Activated naive CD4-positive, alpha-beta T cell treated with anti-CD3 and anti-CD28 coated beads, Interleukin-2, amount 10 ng/mL, durations not matched to agents 7 days and 5 days (primary cell): ENCODE results near the gene ZNF335.
"Not testable (repeated sequence)": the region's sequence is repeated elsewhere in the genome, so short reads cannot be mapped to it uniquely, and the experiment has no call there.

Source experiments
- CTCF ChIA-PET: fragments of 350-600 bp; sonication (Branson Sonifier 250); formaldehyde crosslinking; loops from one replicate; lab custom pipeline; 2021; ENCODE audit warnings: antibody characterized with exemption; lab: Charles Lee
- DNase-seq: peaks from one replicate; pipeline ENCODE4 v3.0.0-alpha.2; 2020
- H3K27ac Mint-ChIP-seq: one replicate; pipeline ENCODE4 v1.8.0; 2021; ENCODE audit warnings: mild to moderate bottlenecking, moderate library complexity, mixed read lengths
- H3K27me3 Mint-ChIP-seq: one replicate; pipeline ENCODE4 v1.8.0; 2021; ENCODE audit warnings: mild to moderate bottlenecking, mixed read lengths
- H3K36me3 Mint-ChIP-seq: one replicate; pipeline ENCODE4 v1.8.0; 2021; ENCODE audit warnings: mixed read lengths
- H3K4me1 Mint-ChIP-seq: one replicate; pipeline ENCODE4 v1.8.0; 2021; ENCODE audit warnings: mixed read lengths
- H3K4me3 Mint-ChIP-seq: one replicate; pipeline ENCODE4 v1.8.0; 2021; ENCODE audit warnings: mild to moderate bottlenecking, moderate library complexity, mixed read lengths
- H3K9me3 Mint-ChIP-seq: one replicate; pipeline ENCODE4 v1.8.0; 2021; ENCODE audit warnings: mixed read lengths

Gene ZNF335

DNA sequence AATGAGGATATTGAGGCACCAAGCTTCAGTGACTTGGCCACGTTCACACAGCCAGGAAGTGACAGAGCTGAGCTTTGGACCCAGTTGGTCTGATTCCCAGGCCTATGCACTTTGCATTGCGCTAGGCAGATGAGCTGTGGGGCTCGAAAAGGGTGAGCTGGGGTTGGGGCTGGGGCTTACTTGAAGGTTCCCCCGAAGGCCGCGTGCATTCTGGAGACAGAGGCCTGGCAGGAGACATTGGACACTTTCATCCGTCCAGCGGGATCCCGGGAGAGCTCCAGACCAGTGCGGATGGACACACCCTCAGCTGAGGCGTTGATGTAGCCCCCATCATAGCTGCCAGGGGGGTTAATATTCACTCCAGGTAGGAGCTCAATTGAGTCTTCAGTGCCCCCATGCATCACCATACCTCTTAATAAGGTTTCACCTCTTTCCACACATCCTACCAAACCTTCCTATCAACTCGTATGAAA lies 62.6 kb downstream of the ZNF335 start:
- Mint-ChIP-seq H3K4me3 (no peak overlapping the region), H3K9me3 (no peaks in the 10 kb centered on the region), H3K27me3 (peaks cover 41% of the 10 kb centered on the region), H3K27ac (no peak overlapping the region), H3K36me3 (no peaks in the 10 kb centered on the region), H3K4me1 (peaks cover 20% of the 10 kb centered on the region)
- CTCF ChIA-PET, result interaction anchor here (1.0 to 1.5 kb wide), 2 partner anchors 19 to 60 kb away, joined by 3 to 5 read pairs; partner anchors contain the start of genes CTSA and NEURL2
- no peak for DNase-seq

DNA sequence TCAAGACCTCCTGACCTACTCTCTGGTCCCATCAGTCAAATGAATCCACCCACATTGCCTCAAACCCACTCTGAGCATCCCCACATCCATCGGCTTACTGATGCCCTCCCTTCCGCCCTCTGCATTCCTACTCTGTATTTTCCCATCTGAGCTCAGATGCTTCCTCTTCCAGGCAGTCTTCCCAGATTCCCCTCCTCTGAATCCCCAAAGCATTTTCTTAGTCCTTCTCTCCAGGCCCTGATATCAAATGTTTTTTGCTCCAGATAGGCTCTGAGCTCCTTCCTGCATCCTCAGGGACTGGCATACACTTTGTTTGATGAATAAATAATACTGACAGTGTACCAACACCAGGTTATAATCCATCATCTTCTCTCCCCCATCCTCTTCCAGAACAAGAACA lies 63.9 kb downstream of the ZNF335 start:
- CTCF ChIA-PET, result no interaction called here
- no peak for DNase-seq
- Mint-ChIP-seq H3K4me3 (no peak overlapping the region), H3K9me3 (no peaks in the 10 kb centered on the region), H3K4me1 (peaks cover 19% of the 10 kb centered on the region), H3K27ac (no peak overlapping the region), H3K36me3 (no peaks in the 10 kb centered on the region), H3K27me3 (peaks cover 33% of the 10 kb centered on the region)

DNA sequence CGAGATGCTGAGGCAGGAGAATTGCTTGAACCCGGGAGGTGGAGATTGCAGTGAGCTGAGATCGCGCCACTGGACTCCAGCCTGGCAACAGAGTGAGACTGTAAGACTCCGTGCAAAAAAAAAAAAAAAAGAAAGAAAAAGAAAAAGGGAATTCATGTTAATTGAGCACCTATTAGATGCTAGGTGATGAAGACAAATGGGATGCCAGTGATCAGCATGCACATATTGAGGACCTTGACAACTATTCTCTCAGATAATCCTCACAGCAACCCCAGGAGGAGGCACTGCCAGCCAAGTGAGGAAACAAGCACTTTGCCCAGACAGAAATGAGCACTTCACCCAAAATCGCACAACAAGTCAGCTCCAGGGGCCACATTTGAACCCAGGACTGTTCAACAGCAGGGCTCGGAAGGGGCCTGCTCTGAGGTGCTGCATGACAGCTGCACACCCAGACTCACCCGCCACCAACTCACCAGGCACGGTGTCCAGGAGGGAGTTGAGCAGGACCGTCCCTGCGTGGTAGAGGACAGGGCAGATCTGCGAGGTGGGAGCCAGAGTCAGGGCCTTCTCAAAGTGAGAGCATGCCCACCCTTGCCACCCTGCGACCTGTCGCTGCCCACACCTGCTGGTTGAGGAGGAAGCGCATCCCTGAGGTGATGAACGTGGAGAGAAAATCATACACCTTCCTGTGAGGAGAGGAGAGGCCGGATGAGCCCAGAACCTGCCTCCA lies 64.6 kb downstream of the ZNF335 start:
- Mint-ChIP-seq H3K9me3 (no peaks in the 10 kb centered on the region), H3K4me3 (no peak overlapping the region), H3K27me3 (peaks cover 26% of the 10 kb centered on the region), H3K36me3 (no peaks in the 10 kb centered on the region), H3K27ac (no peak overlapping the region), H3K4me1 (peaks cover 16% of the 10 kb centered on the region)
- no peak for DNase-seq
- CTCF ChIA-PET, result no interaction called here

DNA sequence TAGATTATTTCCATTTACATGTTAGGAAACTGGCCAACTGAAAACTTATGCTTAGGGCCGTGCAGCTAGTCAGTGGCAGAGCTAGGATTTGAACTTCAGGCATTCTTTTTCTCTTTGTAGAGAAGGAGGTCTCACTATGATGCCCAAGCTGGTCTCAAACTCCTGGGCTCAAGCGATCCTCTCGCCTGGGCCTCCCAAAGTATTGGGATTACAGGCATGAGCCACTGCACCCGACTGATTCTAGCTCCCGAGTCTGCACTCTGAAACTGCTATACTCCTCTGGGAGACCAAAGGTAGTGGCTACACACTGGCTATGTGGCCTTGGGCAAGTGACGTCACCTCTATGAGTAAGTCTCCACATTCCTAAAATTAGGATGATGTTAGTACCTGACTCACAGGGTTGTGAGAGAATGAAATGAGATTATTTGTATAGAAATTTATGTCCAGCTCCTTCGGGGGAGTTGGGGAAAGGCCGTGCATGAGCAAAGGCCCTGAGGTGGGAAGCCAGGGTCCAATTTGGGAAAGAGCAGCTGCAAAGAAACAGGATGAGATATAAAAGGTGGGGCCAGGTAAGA lies 66.4 kb downstream of the ZNF335 start:
- H3K27ac Mint-ChIP-seq, result no peak overlapping the region
- H3K9me3 Mint-ChIP-seq, result no peaks in the 10 kb centered on the region
- DNase-seq, result no peak
- CTCF ChIA-PET, result interaction anchor here (0.5 to 1.6 kb wide), 3 partner anchors 15 to 445 kb away, joined by 3 read pairs; partner anchors contain the start of genes NEURL2 and ZSWIM1
- H3K4me3 Mint-ChIP-seq, result no peak overlapping the region
- H3K36me3 Mint-ChIP-seq, result no peaks in the 10 kb centered on the region
- H3K4me1 Mint-ChIP-seq, result peaks cover 2% of the 10 kb centered on the region
- peaks cover 8% of the 10 kb centered on the region for H3K27me3 Mint-ChIP-seq

DNA sequence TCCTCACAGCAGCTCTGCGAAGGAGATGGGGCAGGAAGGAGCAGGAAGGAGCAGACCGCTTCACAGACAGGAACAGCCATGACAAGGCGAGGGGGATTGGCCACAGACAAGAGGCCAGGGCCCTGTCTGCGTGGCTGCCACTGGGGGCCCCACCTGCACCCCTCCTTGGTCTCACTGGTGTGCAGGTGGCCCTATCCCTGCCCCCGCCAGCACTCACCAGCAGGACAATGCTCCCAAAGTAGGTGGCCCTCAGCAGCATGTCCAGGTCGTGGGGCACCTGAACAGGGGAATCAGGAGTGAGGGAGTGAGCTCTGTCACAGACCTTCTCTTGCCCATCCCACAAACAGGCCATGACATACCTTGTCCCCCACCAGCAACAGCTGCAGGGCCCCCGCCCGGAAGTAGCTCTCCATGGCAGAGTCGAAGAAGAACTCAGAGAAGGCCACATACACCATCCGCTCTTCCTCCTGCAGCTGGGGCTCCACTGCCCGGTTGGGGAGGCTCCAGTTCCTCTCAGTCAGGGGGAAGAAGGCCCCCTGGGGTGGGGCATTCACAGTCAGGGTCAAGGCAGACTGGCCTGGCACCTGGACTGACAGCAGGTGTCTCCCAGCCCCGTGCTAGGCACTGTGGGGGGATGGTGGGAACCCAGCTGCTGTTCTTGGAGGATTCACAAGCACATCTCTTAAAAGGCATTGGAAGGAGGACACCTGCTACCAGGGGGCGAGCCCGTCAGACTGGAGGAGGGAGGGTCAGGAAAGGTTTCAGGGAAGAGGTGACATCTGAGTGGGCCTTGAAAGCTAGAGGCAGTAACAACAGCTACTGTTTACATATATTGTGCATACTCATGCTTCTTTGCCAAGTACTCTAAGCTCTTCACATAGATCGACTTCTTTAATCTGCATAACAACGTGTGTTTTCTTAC lies 67.2 kb downstream of the ZNF335 start:
- CTCF ChIA-PET, result interaction anchor here (1.4 to 1.6 kb wide), 2 partner anchors 14 to 23 kb away, joined by 3 read pairs; partner anchors contain the start of genes NEURL2 and ZSWIM1
- Mint-ChIP-seq H3K9me3 (no peaks in the 10 kb centered on the region), H3K27me3 (peaks cover 6% of the 10 kb centered on the region), H3K27ac (no peak overlapping the region), H3K4me3 (no peak overlapping the region), H3K4me1 (no peaks in the 10 kb centered on the region), H3K36me3 (no peaks in the 10 kb centered on the region)
- DNase-seq, result no peak

DNA sequence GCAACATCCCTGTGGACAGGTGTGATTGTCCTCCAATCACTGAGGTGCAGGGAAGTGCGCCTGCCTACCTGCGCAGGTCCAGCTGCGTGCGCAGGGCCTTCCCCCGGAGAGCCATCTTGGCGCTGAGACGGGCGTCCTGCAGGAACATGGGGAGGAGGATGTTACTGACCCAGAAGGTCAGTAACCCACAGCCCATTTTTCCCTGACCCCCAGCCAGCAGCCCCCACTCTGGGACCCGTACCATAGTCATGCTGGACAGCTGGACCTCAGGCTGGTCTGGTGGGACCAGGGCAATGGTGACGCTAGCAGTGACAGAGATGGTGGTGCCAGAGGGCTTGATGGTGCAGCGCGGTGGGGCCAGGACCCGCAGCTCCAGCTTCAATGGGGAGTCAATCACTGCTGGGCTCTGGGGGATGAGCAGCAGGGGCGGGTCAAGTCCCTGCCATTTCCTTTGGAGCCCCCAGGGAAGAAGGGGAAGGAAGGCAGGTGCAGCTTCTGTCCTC lies 69.8 kb downstream of the ZNF335 start:
- H3K27me3 Mint-ChIP-seq, result peaks cover 6% of the 10 kb centered on the region
- CTCF ChIA-PET, result no interaction called here
- no peaks in the 10 kb centered on the region for H3K9me3 Mint-ChIP-seq
- no peak overlapping the region for H3K4me3 Mint-ChIP-seq
- DNase-seq, result no peak
- no peaks in the 10 kb centered on the region for H3K4me1 Mint-ChIP-seq
- peaks cover 3% of the 10 kb centered on the region for H3K36me3 Mint-ChIP-seq
- peak overlapping the region; percentile 14 for H3K27ac Mint-ChIP-seq

DNA sequence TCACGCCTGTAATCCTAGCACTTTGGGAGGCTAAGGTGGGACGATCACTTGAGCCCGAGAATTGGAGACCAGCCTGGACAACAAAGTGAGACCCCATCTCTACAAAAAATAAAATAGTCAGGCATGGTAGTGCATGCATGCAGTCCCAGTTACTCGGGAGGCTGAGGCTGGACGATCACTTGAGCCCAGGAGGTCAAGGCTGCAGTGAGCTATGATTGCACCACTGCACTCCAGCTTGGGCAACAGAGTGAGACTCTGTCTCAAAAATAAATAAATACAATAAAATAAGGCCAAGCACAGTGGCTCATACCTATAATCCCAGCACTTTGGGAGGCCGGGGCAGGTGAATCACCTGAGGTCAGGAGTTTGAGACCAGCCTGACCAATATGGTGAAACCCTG lies 70.7 kb downstream of the ZNF335 start:
- H3K9me3 Mint-ChIP-seq, H3K27ac Mint-ChIP-seq, H3K4me3 Mint-ChIP-seq, CTCF ChIA-PET, DNase-seq, H3K36me3 Mint-ChIP-seq, H3K27me3 Mint-ChIP-seq, H3K4me1 Mint-ChIP-seq: not testable (repeated sequence)

DNA sequence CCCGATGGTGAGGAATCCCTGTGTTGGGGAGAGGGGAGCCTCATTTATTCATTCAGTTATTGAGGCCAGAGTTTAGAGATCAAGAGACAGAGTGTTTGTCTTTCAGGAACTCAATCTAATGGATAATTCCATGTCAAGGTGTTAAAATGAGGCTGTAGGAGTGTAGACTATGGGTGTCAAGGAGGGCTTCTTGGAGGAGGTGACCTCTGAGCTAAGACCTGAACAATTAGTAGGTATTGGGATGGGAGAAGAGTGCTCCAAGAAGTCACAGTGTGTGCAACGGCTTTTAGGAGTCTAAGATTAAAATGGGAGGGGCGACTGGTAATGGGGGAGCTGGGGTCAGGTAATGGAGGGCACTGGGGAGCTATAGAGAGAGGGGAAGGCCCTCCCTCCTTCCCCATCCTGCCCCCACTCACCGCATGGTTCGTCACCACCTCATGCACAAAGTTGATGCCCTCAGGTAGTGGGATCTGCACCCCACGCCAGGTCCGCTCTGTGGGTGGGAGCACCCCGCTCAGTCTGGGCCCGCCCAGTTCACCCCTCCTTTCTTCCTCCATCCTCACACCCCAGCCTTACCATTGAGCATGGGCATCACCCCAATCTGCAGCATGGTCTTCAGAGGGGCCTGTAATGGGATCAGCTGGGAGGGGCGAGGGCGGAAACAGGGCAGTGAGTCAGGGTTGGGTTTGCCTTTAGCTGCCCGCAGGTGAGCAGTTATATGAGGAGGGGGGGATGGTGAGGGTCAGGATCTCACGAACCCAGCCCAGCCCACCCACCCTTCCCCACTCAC lies 72.8 kb downstream of the ZNF335 start:
- CTCF ChIA-PET, result interaction anchor here (1.6 kb wide), 1 partner anchor 71 kb away, joined by 4 read pairs; no protein-coding TSS in a partner anchor

More for the DNA sequence above, 72.8 kb downstream of the ZNF335 start:
- Mint-ChIP-seq H3K27me3 (no peaks in the 10 kb centered on the region), H3K4me1 (no peaks in the 10 kb centered on the region), H3K27ac (no peak overlapping the region), H3K36me3 (peaks cover 7% of the 10 kb centered on the region), H3K4me3 (no peak overlapping the region), H3K9me3 (no peaks in the 10 kb centered on the region)
- DNase-seq, result no peak
